AG08396 (cell line): ENCODE data around the gene FHOD3.
A peak's percentile ranks its signal among the peaks of the same experiment; 100 is the strongest.
"Not testable (repeated sequence)": the region's sequence is repeated elsewhere in the genome, so short reads cannot be mapped to it uniquely, and the experiment has no call there.

Experiments used
- DNase-seq: peaks from one replicate; pipeline ENCODE4 v3.0.0; 2012; ENCODE audit warnings: low spot score, mixed read lengths

Gene FHOD3

DNA sequence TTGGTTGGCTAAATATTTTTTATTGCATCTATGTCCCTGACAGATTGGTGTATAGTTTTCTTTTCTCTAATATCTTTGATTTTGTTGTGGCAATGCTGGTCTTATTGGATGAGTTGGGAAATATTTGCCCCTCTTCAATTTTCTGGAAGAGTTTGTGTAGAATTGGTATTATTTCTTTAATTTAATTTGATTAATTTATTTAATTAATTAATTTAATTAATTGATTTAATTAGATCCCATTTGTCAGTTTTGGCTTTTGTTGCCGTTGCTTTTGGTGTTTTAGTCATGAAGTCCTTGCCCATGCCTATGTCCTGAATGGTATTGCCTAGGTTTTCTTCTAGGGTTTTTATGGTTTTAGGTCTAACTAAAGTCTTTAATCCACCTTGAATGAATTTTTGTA, 253.8 kb downstream of the FHOD3 start:
- DNase-seq = not testable (repeated sequence)

DNA sequence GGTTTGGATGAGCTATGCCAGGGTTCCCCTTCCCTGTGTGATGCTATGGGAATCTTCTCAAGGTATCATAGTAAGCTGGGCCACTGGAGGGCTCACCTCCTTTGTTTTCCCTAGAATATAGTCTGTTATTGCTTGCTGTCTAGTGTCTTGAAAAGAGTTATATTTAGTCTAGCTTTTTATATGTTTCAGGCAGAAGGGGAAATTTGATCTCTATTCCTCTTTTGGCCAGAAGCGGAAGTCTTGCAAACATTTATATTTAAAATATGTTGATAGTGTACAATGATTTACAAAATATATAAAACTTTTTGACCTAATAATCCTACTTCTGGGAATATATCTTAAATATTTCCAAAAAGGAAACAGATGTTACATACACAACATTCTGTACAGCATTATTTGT, 260.7 kb downstream of the FHOD3 start:
- no peak for DNase-seq

DNA sequence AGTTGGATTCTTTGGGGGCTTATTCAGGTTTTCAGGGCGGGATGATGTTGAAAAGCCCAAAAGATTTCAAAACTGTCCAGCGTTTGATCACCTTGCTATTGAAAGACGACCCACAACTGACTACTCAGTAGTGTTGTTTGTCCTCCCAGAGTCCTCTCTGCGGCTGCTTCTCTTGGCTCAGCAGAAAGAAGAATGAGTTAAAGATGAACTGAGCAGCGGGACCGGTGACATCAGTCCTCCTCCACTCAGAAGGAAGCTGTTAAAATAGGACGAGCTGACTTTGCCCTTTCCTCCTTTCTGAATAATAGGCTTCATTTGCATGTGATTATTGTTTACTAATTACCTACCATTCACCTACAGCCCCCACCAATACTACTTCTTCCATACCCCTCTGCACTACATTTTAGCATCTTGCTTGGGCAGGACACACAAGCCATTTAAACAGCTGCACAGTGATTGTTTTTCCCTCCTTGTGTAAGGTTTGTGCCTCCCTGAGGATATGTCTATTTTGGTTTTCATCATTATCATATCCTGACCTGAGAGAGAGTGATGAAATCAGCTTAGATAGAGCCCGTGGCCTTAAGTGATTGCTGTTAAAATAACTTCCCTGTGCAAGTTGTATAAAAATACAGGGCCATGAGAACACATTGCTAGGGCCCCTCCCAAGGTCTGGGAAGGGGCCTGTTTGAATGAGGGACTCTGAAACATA, 261.8 kb downstream of the FHOD3 start:
- no peak for DNase-seq

DNA sequence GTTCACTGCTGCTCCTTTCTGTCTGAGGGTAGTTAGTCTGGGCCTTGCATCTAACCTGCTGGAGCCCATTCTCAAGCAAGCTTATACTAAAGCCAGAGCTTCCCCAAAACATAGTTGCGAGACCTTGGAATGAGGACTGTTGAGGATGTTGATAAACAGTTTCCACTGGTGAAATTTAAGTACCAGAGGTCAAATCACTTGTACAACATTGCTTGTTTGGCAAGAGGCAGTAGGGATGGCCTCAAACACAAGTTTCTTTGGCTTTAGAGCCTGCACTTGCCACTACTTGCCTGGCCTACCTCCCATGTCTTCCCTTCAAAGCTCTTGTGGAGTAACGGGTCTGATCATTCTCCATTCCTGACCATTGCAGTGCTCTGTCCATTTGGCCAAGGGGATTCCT, 262.7 kb downstream of the FHOD3 start:
- DNase-seq = no peak

DNA sequence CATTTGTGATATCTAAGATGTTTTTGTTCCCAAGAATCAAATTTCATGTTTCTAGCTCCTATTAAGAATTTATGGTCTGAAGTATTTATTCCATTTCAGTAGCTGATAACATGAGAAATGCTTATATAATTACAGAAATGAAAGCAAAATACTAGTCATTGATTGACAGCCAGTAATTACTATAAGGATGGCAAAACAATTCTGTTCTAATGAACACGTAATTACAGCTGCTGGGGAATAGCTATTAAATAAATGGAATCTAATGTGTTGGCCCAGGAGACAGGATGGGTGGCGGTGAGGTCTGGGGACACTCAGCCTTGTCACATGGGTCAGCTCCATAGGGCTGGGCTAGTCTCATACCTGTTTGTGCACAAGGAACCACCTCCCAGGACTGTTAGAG, 263.5 kb downstream of the FHOD3 start:
- DNase-seq = no peak

DNA sequence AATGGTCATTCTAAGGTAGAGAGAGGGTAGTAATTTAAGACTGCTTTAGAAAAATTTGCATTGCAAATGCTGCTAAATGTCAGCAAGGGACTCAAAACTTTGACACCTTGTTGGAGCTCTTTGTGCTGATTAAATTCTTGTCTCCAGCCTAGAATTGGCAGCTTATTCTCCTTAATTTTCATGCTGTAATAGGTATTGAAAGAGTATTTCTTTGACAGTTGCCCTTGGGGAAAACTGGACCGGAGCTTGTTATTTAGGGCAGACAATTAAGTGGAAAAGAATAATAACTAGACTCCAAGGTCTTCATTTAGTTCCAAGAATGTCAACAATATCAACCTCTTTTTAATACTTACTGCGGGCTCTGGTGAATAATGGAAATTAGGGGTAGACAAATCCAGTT, 267.3 kb downstream of the FHOD3 start:
- no peak for DNase-seq

DNA sequence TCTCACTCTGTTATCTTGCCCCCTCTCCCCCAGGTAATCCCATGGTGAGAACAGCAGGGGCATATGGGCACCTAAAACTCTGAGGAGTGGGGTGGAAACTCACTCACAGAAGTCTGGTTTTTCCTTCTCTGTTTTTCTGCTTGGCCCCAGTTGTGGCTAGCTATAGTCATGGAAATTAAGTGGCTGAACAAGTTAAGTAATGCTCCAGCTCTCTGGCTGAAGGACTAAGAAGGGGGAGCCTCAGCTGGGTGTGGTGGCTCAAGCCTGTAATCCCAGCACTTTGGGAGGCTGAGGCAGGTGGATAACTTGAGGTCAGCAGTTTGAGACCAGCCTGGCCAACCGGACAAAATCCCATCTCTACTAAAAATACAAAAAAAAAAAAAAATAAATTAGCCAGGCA, 270.3 kb downstream of the FHOD3 start:
- DNase-seq = no peak

DNA sequence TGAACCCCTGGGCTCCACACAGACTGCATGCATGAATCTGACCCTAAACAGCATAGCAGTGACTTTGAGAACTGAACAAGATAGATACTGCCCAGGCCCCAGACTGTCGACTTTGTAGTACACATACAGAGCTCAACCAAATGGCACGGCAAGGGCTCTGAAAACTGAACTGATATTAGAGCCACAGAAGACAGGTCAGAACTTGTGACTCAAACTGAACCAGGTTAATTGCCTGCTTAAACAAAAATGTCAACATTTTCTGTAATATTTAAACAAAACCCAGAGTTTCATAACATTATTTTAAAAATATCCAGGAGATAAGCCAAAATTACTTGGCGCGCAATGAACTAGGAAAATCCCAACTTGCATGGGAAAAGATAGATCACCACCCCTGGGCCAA, 271.0 kb downstream of the FHOD3 start:
- DNase-seq = no peak

DNA sequence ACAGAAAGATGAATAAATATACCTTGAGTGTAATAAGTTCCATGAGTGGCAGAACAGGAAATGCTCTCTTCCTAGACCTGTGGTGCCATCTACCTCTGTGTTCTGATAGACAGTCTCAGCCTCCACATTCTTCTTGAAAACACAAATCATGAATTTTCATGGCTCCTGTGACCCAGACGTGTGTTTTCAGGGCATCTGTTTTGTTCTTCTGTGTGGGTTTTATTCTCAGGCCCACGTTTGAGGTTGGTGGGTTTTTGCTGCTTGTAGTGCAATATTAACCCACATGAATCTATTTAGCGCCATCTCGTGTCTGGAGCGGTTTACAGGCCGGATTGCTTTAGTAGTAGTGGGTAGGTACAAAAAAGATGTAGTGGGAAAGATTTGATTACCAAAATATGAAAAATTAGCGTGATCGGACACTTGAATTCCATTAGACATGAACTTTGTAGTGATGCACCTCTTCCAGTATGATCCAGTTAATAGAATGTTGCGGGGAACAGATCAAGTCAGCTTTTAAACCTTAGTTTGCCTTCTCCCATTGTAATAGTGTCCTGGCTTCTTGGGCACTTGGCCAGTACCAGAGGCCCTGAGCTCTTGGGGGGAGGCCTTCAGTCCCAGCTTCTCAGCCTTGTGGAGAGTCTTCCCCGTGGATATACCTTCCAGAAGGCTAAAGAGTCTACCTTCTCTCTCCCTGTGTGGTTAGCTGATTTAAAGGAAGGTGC, 274.8 kb downstream of the FHOD3 start:
- DNase-seq = peak; percentile 45

DNA sequence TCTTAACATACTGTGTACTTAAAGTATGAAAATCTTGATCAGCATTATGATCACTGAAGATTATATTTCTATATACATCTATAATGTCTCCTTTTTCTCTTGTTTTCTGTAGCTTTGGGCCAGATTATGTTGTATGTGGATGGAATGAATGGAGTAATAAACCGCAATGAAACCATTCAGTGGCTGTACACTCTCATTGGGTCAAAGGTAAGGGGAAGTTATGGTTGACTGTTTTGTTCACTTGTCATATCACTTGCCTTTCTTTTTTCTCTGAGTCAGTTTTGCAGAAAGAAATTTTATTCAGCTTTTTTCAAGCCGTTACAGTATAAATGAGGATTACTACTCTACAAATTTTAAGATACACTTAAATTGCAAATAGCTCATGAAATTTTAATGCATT, 278.8 kb downstream of the FHOD3 start:
- no peak for DNase-seq

DNA sequence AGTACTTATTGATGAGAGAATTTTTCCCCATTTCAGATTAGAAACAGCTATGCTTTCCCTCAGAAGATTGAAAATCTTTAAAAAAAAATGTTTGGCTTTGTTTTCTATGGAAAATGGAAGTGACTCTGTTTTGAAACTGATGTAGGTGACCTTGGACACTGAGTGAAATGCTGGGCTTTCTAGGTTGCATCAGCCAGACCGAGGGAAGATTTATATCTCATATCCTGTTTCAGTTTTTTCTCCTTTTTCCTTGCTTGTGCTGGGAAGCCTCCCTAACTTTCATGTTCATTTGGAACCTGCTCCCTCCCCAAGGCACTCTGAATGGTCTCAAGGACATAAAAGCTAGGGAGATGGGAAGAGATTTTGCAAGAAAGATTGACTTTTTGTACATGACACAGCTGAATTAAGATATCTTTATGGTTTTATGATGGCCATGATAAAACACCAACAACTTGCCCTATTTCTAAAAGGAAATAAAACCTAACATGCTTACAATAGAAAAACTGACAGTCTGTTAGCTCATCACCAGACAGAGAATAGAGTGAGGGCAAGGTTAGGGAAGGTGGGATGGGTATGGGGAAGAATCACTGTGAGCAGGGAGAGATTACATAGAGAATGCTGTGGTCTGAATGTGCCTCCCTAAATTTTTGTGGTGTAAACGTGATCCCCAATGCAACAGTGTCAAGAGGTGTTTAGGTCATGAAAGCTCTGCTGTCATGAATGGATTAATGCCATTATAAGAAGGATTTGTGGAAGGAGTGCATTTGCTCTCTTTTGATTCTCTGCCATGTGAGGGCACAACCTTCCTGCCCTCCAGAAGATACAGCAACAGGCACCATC, 281.6 kb downstream of the FHOD3 start:
- DNase-seq = no peak

DNA sequence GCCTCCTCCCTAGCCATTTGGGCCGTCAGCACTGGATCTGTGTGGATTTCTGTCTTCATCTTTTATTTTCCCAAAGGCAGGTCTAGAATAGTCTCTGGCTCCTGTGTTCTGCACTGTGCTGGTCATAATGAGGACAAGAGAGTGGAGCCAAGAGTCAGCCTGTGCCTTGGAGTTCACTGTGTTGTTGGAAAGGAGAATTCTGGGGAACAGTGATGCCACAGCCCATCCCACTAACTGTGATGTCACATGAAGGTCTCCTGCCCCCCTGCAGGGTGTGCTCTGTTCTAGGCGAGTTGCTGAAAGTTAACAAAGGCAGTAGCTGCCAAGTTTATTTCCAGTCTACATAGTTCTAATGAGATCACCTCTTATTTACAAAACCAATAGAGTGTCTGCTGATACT, 282.8 kb downstream of the FHOD3 start:
- peak; percentile 46 for DNase-seq

DNA sequence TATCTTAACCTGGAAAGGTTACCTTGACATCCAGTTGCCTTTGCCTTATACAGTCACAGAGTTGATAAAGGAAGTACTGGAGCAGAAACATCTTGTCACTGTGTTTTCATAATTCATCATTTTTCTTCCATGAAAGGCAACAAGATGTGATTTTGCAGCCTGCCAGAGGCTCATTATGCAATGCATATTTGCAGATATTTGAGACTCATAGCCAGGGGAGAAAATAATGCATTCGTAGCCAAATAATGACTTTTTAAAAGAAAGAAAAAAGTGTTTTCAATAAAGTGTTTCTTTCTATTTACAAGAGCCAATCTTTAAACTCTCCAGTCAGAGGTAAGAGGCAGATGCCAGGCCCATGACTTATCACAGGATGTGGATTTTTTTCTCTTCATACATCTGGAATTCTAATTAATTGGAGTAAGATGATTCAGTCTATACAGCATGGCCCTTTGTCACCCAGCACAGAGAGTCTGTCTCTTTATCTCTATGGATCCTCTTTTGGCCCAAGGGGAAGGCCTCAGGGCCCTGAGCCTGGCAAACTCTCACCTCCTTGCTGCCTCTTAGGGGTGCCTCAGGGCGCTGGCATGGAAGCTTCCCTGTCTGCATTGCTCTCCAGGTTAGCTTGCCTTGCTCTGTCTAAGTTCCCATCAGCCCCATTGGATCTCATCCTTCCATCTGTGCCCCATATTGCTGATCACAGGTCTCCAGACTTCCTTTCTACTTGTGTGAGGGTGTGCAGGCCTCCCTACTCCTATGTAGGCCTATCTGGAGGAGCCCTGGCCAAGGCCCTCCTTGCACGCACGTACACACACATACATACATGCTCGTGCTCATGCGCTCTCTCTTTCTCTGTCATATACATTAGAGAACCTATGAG, 283.6 kb downstream of the FHOD3 start:
- DNase-seq = peak; percentile 57

DNA sequence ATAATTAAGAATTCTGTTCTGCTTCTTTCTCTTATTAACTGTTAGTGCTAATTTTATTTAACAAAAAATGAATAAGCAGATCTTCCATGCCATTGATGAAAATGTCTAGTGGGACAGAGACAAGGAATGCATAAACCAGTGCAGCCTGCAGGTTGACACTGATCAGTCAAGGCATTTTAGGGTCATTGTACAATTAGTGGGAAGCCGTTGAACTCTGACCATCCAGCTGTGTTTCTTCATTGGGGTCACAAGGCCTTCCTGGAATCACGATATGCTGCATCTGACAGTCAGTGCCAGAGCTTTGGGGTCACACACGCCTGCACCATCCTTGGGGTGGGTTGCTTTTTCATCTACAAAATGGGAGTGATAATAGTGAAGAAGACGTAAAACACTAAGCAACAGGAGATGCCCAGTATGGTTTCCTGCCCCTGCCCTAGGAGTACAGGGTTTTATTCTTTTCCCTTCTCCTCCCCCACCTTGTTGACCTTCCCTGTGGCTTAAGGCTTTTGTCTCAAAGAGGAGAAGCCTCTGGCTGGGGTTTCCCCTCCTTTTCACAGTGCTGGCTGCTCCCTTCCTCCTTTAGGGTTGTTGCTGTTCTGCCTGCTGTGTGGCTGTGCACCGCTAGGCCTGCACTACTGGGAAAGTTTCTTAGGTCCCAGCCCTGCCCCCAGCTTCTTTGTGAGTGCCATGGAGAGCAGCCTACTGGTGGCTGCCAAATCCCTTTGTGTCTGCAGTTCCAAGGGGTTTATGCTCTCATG, 285.7 kb downstream of the FHOD3 start:
- no peak for DNase-seq

DNA sequence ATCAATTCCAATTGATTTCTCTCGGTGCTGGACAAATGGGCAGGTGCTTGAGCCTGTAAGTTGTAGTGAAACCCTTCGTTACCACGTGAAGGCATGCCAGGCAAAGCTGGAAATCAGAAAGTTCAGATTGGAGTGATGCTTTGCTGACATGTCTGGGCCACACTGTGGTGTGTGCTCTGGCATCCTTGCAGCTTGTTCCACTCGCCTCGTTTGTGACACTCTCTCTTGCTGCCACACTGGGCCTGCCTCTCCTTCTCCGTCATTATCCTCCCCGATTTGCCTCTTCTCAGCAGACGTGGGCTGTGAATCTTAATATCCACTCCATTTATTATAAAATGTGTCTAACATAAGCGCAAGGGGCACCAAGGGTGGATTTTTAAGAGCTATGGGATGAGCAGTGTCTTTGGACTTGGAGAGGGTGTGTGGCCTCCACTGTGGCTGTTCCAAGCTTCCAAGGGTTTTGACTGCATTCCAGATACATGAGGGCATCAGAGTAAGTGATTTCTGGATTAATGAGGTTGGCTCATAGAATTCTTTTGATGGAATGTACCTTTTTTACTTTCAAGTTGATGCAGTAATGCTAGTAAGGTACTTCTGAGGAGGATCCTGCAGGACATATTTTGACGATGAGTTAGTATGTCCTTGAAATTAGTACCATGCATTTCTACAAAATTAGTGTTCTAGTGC, 292.5 kb downstream of the FHOD3 start:
- DNase-seq = peak; percentile 39

DNA sequence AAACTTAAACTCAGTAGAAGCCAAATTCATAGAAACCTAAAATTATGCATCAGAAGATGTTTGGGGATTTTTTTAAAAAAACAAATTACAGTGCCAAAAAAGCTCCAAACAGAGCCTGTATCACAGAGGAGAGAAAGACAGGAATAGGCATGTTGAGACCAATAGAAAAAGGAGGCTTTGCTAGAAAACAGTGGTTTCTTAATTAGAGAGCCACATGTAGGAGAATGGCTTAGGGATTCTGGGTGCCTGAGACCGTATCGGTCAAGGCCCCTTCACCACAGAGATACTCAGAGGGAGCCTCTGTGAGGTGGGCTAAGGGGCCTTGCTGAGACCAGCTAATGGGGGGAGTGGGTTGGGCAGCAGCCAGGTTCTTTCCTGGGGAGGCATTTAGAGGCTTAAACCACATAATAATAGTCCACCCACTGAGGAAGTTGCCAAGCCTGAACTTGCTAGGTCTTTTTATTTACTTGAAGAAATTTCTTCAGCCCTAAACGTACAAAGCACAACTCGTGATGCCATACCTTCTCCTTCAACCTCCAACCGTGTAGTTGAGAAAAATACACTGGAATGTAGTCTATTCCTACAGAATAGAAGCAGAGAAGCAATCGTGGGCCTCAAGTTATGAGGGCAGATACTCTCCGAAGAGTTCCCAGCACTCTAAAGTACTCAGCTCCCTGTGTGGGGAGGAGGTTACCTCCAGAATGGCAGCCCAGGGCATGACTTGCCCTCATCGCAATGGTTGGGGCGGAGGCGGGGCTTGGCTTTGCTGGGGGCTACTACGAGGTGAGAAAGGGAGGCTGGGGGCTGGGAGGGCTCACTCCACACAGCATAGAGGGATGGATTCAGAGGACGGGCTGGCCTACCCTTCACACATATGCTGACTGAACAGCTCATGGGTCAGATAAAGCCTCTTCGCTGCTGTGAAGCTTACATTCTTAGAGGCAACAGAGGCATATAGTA, 293.4 kb downstream of the FHOD3 start:
- no peak for DNase-seq

DNA sequence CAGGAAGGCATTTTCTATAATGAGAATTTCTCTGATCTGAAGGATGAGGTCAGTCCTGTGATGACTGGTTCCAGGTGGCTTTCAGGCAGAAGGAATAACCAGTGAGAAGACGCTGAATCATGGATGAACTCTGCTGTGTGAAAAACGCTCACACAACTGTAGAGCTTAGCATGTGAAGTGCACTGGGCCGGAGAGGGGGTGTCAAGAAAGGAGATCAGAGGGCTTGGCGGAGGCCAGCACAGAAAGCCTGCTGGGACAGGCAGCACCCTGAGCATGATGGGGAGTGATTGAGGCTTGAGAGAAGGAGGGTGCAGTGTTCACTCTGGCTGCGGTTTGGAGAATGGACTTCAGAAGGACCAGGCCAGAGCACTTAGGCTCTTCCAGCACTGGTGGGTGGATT, 294.8 kb downstream of the FHOD3 start:
- DNase-seq = no peak

DNA sequence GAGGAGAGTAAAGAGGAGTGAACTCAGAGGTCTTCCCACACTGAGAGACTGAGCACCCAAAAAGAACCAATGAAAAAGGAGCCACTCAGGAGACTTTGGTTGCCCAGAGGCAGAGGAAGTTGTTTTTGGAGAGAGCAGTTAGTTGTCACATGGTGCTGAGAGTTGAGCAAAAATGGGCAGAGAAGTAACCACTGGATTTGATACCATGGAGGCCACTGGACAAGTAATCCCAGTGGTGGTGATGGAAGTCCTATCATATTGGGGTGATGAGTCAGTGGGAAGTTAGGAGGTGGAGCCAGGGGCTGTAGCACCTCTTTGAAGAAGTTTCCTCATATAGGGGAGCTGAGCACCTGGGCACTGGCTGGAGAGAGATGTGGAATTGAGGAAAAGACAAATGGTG, 295.5 kb downstream of the FHOD3 start:
- DNase-seq = no peak

DNA sequence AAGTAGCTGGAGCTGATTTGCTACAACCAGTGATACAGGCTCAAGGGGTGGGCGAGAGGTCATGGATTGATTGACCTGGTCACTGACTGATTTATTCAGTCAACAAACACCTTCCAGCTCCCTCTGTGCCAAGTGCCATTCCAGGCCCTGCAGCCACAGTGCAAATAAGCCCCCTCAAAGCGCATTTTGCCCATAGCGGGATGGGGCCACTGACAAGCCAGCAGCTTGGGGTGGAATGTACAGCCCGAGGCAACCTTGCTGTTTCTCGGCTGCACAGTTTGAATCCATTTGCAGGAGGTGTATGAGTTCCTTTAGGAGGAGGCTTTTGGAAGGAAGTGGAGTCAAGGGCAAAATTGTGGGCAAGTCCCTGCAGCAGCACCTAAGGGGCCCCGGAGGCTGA, 296.1 kb downstream of the FHOD3 start:
- DNase-seq = no peak
